Measurements from ENCODE around the gene LRRC75A. TPM values are rescaled to one million over a fixed set of nuclear protein-coding genes. Genes with fewer than 3 reads are reported as not detected.

Gene LRRC75A
- total and polyA plus RNA-seq, 2 experiments from 2014 or later = 10.7 to 18.0 TPM

DNA sequence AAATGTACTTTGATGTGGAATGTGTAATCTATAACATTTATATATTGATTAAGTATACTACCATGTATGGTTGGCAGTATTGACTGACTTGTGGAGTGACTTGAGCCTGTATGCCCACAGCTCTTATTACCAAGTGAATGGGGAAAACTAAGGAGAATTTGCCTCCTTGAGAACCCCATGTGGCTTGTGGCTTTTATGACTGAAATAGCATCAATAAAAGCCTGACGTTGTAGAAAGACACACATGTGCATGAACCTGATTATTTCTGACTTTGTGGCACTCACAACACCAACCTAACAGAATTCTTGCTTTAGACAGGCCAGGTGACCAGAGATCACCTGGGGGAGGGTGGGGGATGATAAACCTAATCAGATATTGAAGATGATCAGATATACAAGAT, 2.1 kb upstream of the LRRC75A start:
- no peaks in the 10 kb centered on the region for H3K27me3 ChIP-seq
- DNase-seq (ENCODE audit: low spot score) = no peak
- no peaks in the 10 kb centered on the region for H3K9me2 ChIP-seq (replicated peaks; ENCODE audit: insufficient read depth)
- H3K9me3 ChIP-seq (ENCODE audit: low read depth) = no peaks in the 10 kb centered on the region
- H3K4me3 ChIP-seq = no peak overlapping the region
- no peak overlapping the region for H3K4me2 ChIP-seq
- H3K79me2 ChIP-seq = peaks cover 15% of the 10 kb centered on the region
- TF ChIP-seq, protein P1, sequence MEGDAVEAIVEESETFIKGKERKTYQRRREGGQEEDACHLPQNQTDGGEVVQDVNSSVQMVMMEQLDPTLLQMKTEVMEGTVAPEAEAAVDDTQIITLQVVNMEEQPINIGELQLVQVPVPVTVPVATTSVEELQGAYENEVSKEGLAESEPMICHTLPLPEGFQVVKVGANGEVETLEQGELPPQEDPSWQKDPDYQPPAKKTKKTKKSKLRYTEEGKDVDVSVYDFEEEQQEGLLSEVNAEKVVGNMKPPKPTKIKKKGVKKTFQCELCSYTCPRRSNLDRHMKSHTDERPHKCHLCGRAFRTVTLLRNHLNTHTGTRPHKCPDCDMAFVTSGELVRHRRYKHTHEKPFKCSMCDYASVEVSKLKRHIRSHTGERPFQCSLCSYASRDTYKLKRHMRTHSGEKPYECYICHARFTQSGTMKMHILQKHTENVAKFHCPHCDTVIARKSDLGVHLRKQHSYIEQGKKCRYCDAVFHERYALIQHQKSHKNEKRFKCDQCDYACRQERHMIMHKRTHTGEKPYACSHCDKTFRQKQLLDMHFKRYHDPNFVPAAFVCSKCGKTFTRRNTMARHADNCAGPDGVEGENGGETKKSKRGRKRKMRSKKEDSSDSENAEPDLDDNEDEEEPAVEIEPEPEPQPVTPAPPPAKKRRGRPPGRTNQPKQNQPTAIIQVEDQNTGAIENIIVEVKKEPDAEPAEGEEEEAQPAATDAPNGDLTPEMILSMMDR (IDR thresholded peaks at IDR 0.05; ENCODE audit: poor library complexity) = no peak
- TF ChIP-seq EZH2phosphoT487 (IDR thresholded peaks at IDR 0.05; ENCODE audit: low read depth, severe bottlenecking, unreplicated experiment) (no peak), EZH2 (IDR thresholded peaks at IDR 0.05; ENCODE audit: borderline replicate concordance) (no peak)
- H3K27ac ChIP-seq = peak overlapping the region; percentile 58
- H2AFZ ChIP-seq = no peak overlapping the region
- no peaks in the 10 kb centered on the region for H3K36me3 ChIP-seq (replicated peaks; ENCODE audit: insufficient read depth, low read depth)
- 35% methylated on average over 1 of the region's 1 CpG for WGBS (ENCODE audit: low lambda C conversion rate, missing lambda C conversion rate)
- peaks cover 12% of the 10 kb centered on the region for H3K4me1 ChIP-seq (ENCODE audit: insufficient read depth)
- no peaks in the 10 kb centered on the region for H4K20me1 ChIP-seq (ENCODE audit: insufficient read depth, poor library complexity, severe bottlenecking)

DNA sequence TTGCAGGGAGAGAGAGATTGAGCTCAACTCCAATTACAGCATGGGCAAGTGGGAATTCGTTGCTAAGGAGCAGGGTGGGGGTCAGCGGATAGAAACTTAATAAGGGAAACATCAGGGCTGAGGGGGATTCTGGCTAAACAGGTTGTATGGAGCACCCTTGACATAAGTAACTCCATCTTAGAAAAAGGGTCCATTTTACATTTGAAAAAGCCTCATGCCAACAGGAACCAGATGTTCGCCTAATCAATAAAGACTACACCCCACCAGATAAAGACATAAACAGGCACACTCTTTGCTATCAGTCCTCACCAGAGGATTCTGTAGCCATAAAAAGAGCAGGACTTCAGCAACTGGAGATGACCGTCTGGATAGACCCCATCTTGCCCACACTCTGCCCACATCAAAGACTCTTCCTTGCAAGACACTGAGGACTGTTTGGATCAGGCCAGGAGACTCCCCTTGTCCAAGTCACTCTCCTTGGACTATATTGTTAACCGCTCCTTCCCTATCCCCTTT, 1.6 kb upstream of the LRRC75A start:
- Histone ChIP-seq H3K9me2 (replicated peaks; ENCODE audit: insufficient read depth) (no peaks in the 10 kb centered on the region), H3K4me2 (no peak overlapping the region), H3K9me3 (ENCODE audit: low read depth) (no peaks in the 10 kb centered on the region), H3K4me3 (no peak overlapping the region), H3K27me3 (no peaks in the 10 kb centered on the region), H2AFZ (no peak overlapping the region), H3K36me3 (replicated peaks; ENCODE audit: insufficient read depth, low read depth) (no peaks in the 10 kb centered on the region), H3K4me1 (ENCODE audit: insufficient read depth) (peaks cover 17% of the 10 kb centered on the region), H4K20me1 (ENCODE audit: insufficient read depth, poor library complexity, severe bottlenecking) (no peaks in the 10 kb centered on the region), H3K27ac (peak overlapping the region; percentile 58), H3K79me2 (peaks cover 19% of the 10 kb centered on the region)
- WGBS (ENCODE audit: low lambda C conversion rate, missing lambda C conversion rate) = 95% methylated on average over 5 of the region's 5 CpGs
- DNase-seq (ENCODE audit: low spot score) = no peak
- TF ChIP-seq EZH2phosphoT487 (IDR thresholded peaks at IDR 0.05; ENCODE audit: low read depth, severe bottlenecking, unreplicated experiment) (no peak), EZH2 (IDR thresholded peaks at IDR 0.05; ENCODE audit: borderline replicate concordance) (no peak)
- TF ChIP-seq, protein P1 (IDR thresholded peaks at IDR 0.05; ENCODE audit: poor library complexity) = no peak

DNA sequence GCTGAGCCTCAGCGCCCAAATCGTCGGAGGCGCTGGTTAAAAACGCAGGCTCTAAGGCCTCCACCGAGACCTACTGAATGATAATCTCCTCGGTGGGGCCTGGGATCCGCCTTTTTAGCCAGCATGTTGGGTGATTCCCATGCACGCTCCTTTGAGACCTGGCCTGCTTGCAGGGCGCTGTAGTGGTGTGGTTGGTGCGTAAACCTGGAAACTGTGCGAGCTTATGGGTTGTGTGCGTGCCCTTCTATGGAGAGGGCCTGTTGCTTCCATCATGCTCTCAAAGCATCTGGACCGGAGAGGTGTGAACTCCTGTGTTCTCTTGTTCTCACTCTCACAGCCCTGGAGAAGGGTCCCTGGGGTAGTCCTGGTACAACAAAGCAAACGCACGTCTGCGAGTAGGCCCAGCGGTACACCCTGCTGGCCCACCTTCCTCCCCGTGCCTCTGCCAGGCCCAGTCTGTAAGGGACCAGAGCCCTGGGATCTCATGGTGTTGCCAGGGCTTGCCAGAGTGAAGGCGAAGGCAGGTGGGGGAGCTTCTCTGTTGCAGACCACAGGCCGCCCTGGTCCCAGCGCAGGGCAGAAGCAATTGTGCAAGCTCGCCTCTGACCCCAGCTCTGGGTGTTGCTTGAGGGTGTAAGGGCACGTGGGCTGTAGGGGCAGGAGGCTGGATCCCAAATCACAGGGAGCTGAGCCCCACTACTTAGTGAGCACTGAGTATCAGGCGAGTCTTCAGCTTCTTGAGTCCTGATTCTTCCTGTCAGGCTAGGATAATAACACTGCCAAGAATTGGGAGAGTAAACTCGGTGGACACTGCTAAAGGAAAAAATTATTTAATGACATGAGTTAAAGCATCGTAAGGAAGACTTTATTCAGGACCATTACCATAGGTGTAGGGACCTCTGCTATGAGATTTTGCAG, 879 bp upstream of the LRRC75A start:
- TF ChIP-seq EZH2 (IDR thresholded peaks at IDR 0.05; ENCODE audit: borderline replicate concordance) = no peak
- TF ChIP-seq EZH2phosphoT487 (IDR thresholded peaks at IDR 0.05; ENCODE audit: low read depth, severe bottlenecking, unreplicated experiment) = no peak
- TF ChIP-seq, protein P1 (IDR thresholded peaks at IDR 0.05; ENCODE audit: poor library complexity) = no peak
- peaks cover 25% of the 10 kb centered on the region for H3K79me2 ChIP-seq
- H3K4me1 ChIP-seq (ENCODE audit: insufficient read depth) = peaks cover 24% of the 10 kb centered on the region
- 78% methylated on average over 27 of the region's 27 CpGs for WGBS (ENCODE audit: low lambda C conversion rate, missing lambda C conversion rate)
- no peaks in the 10 kb centered on the region for H3K9me2 ChIP-seq (replicated peaks; ENCODE audit: insufficient read depth)
- no peaks in the 10 kb centered on the region for H3K9me3 ChIP-seq (ENCODE audit: low read depth)
- H3K4me2 ChIP-seq = peak overlapping the region; percentile 95
- no peak overlapping the region for H3K4me3 ChIP-seq
- no peaks in the 10 kb centered on the region for H3K27me3 ChIP-seq
- no peak overlapping the region for H3K27ac ChIP-seq
- H2AFZ ChIP-seq = peak overlapping the region; percentile 94
- no peak for DNase-seq (ENCODE audit: low spot score)
- no peaks in the 10 kb centered on the region for H3K36me3 ChIP-seq (replicated peaks; ENCODE audit: insufficient read depth, low read depth)
- no peaks in the 10 kb centered on the region for H4K20me1 ChIP-seq (ENCODE audit: insufficient read depth, poor library complexity, severe bottlenecking)
